KMS-11 (cell line): ENCODE data around the gene OSBPL3.

Source experiments
- H2AFZ ChIP-seq: fragments of 200-600 bp; sonication (generic); 2 replicates; pipeline ENCODE4 v1.6.1; 2016; ENCODE audit warnings: antibody characterized with exemption, mixed run types, low read depth
- H3K27ac ChIP-seq: fragments of 200-600 bp; sonication (generic); 2 replicates; pipeline ENCODE4 v1.6.1; 2016; ENCODE audit warnings: mild to moderate bottlenecking, mixed run types
- H3K27me3 ChIP-seq: fragments of 200-600 bp; sonication (generic); 2 replicates; pipeline ENCODE4 v1.6.1; 2017; ENCODE audit warnings: mild to moderate bottlenecking, low read depth, mixed run types, moderate library complexity; ENCODE audit not compliant: insufficient read depth
- H3K36me3 ChIP-seq: fragments of 200-600 bp; sonication (generic); 2 replicates; pipeline ENCODE4 v1.6.1; 2017; ENCODE audit warnings: mild to moderate bottlenecking, mixed run types; ENCODE audit not compliant: insufficient read depth
- H3K4me1 ChIP-seq: fragments of 200-600 bp; sonication (generic); 2 replicates; pipeline ENCODE4 v1.6.1; 2016; ENCODE audit warnings: mild to moderate bottlenecking, low read depth, mixed run types; ENCODE audit not compliant: poor library complexity, severe bottlenecking
- H3K4me2 ChIP-seq: fragments of 200-600 bp; sonication (generic); 2 replicates; pipeline ENCODE4 v1.7.0; 2016; ENCODE audit warnings: mild to moderate bottlenecking, mixed run types
- H3K4me3 ChIP-seq: fragments of 200-600 bp; sonication (generic); IDR thresholded peaks from 2 replicates; pipeline ENCODE4 v1.6.1; 2017; ENCODE audit warnings: low read depth, low read length, mixed read lengths; ENCODE audit not compliant: insufficient read depth
- H3K79me2 ChIP-seq: fragments of 200-600 bp; sonication (generic); 2 replicates; pipeline ENCODE4 v1.6.1; 2016; ENCODE audit warnings: low read depth, mixed run types; ENCODE audit not compliant: insufficient read depth
- H3K9ac ChIP-seq: fragments of 200-600 bp; sonication (generic); 2 replicates; pipeline ENCODE4 v1.6.1; 2016; ENCODE audit warnings: mild to moderate bottlenecking, mixed run types
- H4K20me1 ChIP-seq: fragments of 200-600 bp; sonication (generic); 2 replicates; pipeline ENCODE4 v1.6.1; 2016; ENCODE audit warnings: mild to moderate bottlenecking, mixed run types; ENCODE audit not compliant: insufficient read depth
- TF ChIP-seq, protein P1 (sequence below): fragments of 200-600 bp; sonication (generic); conservative IDR thresholded peaks from 2 replicates; pipeline ENCODE4 v1.6.1; 2017; ENCODE audit warnings: low read depth, mild to moderate bottlenecking, antibody characterized with exemption, low read length, moderate library complexity, mixed read lengths

The OSBPL3 gene

DNA sequence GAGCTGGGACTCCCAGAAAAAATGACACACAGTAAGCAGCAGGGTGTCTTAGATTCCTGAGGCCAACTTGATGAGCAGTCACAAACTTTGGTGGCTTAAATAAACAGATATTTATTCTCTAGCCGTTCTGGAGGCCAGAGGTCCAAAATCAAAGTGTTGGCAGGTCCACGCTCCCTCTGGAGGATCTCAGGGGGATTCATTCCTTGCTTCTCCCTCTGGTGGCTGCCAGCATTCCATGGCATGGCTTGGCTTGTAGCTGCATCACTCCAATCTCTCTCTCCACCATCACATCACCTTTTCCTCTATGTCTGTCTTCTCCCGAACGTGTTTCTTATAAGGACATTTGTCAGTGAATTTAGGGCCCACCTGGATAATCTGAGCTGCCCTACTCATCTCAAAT, 98.4 kb downstream of the OSBPL3 start:
- H2AFZ ChIP-seq: no peak overlapping the region
- no peaks in the 10 kb centered on the region for H3K36me3 ChIP-seq
- H3K4me2 ChIP-seq: no peak overlapping the region
- TF ChIP-seq, protein P1, sequence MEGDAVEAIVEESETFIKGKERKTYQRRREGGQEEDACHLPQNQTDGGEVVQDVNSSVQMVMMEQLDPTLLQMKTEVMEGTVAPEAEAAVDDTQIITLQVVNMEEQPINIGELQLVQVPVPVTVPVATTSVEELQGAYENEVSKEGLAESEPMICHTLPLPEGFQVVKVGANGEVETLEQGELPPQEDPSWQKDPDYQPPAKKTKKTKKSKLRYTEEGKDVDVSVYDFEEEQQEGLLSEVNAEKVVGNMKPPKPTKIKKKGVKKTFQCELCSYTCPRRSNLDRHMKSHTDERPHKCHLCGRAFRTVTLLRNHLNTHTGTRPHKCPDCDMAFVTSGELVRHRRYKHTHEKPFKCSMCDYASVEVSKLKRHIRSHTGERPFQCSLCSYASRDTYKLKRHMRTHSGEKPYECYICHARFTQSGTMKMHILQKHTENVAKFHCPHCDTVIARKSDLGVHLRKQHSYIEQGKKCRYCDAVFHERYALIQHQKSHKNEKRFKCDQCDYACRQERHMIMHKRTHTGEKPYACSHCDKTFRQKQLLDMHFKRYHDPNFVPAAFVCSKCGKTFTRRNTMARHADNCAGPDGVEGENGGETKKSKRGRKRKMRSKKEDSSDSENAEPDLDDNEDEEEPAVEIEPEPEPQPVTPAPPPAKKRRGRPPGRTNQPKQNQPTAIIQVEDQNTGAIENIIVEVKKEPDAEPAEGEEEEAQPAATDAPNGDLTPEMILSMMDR: no peak
- peaks cover 47% of the 10 kb centered on the region for H3K4me1 ChIP-seq
- no peak overlapping the region for H3K4me3 ChIP-seq
- H4K20me1 ChIP-seq: no peaks in the 10 kb centered on the region
- H3K27me3 ChIP-seq: no peaks in the 10 kb centered on the region
- H3K27ac ChIP-seq: no peak overlapping the region
- H3K9ac ChIP-seq: no peak overlapping the region
- H3K79me2 ChIP-seq: no peaks in the 10 kb centered on the region

DNA sequence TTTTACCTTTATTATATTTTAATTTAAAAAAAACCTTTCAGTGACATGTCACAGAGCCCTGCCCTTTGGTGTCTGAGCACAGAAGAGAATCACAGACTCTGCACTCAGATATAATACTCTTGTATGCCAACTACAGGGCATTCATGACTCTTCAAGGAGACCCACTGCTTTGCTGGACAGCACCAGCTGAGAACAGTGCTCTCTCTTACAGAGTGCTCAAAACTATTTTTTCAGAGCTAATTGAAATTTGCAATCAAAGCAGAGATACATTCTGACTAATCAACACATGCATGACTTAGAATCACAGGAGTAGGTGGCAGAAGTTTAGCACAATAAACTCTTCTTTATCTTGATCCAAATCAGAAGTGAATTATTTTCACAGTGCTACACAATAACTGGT, 99.1 kb downstream of the OSBPL3 start:
- H3K4me1 ChIP-seq: peaks cover 51% of the 10 kb centered on the region
- no peak overlapping the region for H3K27ac ChIP-seq
- no peak overlapping the region for H3K4me2 ChIP-seq

DNA sequence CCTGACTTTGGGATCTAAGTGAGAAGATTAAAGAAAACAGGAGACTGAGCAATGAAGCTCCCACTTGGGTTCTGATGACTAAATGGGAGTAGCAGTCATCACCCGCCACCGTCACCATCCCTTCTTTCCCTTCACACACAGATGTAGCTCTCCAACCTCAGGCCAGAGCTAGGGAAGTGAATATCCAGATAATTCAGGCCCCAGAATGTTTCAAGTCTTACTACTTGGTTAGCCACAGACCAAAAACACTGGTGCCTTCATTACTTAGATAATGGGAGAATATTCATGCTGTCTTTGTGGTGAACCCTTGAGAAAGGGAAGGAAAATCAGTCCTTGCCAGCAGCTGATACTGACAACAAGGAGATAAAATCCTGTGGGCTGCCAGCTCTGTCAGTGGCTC, 100.7 kb downstream of the OSBPL3 start:
- no peaks in the 10 kb centered on the region for H3K27me3 ChIP-seq
- H3K4me2 ChIP-seq: no peak overlapping the region; the same call in 1 of the 2 replicates
- H3K79me2 ChIP-seq: no peaks in the 10 kb centered on the region

More for the DNA sequence above, 99.1 kb downstream of the OSBPL3 start:
- TF ChIP-seq, protein P1: no peak
- Histone ChIP-seq H2AFZ (no peak overlapping the region), H4K20me1 (no peaks in the 10 kb centered on the region), H3K36me3 (no peaks in the 10 kb centered on the region), H3K4me3 (no peak overlapping the region), H3K27me3 (no peaks in the 10 kb centered on the region), H3K79me2 (no peaks in the 10 kb centered on the region), H3K9ac (no peak overlapping the region)

DNA sequence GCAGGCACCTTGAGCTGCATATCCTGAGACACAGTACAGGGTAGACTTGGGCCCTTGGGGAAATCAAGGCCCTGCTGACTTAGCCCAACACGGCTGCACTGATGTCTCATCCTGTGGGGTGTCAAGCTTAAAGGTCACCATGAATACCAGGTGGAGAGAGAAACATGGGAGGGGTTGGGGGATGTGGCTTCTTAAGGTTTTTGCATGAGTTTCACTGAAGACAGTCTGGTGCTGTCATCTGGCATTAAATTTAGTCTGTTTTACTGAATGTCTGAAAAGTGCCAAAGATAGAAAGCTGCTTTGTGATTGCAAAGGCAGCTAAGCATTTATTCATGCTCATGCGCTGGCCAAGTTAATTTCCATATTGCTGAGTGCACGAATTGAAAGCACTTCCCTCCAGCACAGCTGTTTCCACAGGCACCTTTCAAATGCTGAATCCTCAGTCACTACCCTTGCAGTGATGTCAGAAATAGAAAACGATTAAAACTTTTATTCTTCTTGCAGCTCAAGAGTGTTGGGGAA, 102.1 kb downstream of the OSBPL3 start:
- no peaks in the 10 kb centered on the region for H3K27me3 ChIP-seq
- H3K36me3 ChIP-seq: no peaks in the 10 kb centered on the region
- H4K20me1 ChIP-seq: no peaks in the 10 kb centered on the region
- H3K4me2 ChIP-seq: peak overlapping the region; percentile 53
- TF ChIP-seq, protein P1: no peak
- H2AFZ ChIP-seq: no peak overlapping the region
- H3K79me2 ChIP-seq: no peaks in the 10 kb centered on the region
- peaks cover 41% of the 10 kb centered on the region for H3K4me1 ChIP-seq
- H3K4me3 ChIP-seq: no peak overlapping the region
- H3K27ac ChIP-seq: peak overlapping the region; percentile 35
- H3K9ac ChIP-seq: peak overlapping the region; percentile 9; the same call in 1 of the 2 replicates

More for the DNA sequence above, 100.7 kb downstream of the OSBPL3 start:
- Histone ChIP-seq H4K20me1 (no peaks in the 10 kb centered on the region), H3K27ac (no peak overlapping the region), H3K36me3 (no peaks in the 10 kb centered on the region), H3K4me3 (no peak overlapping the region), H2AFZ (no peak overlapping the region), H3K4me1 (peaks cover 51% of the 10 kb centered on the region), H3K9ac (no peak overlapping the region)
- TF ChIP-seq, protein P1: no peak
